Measurements from ENCODE around the gene TES. TPM values are rescaled to one million over a fixed set of nuclear protein-coding genes. Genes with fewer than 3 reads are reported as not detected.

Gene TES
- total and polyA plus RNA-seq, 2 of the 13 experiments (the other 11 are each of a cell fraction or from before 2014, with no cell fraction given) = 21.6 to 23.0 TPM

GRCh38 chr7:116298055-116298454, 87.7 kb downstream of the TES start:
- intact Hi-C loops (cut with micrococcal nuclease; ENCODE audit: unreplicated experiment) (no loop called here), in situ Hi-C loops (cut with HindIII; ENCODE audit: extremely low pct_ligation_motif_present, low pct_unique_long_range_greater_than_20kb) (no loop called here)
- BruUV-seq (replicated peaks) = no TSS peak
- Histone ChIP-seq H4K20me1 (ENCODE audit: insufficient read depth, low read length) (no peaks in the 10 kb centered on the region), H3K36me3 (replicated peaks in 1 of 2; ENCODE audit: control insufficient read depth in 1 of 2, insufficient read depth in 2 of 2, low read length in 2 of 2) (no peaks in the 10 kb centered on the region), H3K27ac (ENCODE audit: extremely low read length, insufficient read depth, low read length) (no peak overlapping the region), H3K4me1 (ENCODE audit: insufficient read depth, low read length) (no peaks in the 10 kb centered on the region), H3K4me2 (ENCODE audit: low read depth, low read length) (no peak overlapping the region), H3K27me3 (ENCODE audit: control insufficient read depth in 1 of 2, insufficient read depth in 2 of 2, low read length in 2 of 2) (no peaks in the 10 kb centered on the region), H3K9ac (ENCODE audit: insufficient read depth, low read depth, low read length) (no peak overlapping the region), H3K9me3 (ENCODE audit: low read length) (no peaks in the 10 kb centered on the region), H2AFZ (ENCODE audit: low read length) (no peak overlapping the region), H3K4me3 (replicated peaks in 1 of 3; ENCODE audit: insufficient read depth in 1 of 3, low read depth in 2 of 3, low read length in 3 of 3) (no peak overlapping the region), H3K79me2 (ENCODE audit: insufficient read depth, low read length) (no peaks in the 10 kb centered on the region)
- CTCF ChIA-PET (ENCODE audit: low intra/inter-chr PET ratio, low total read pairs) = no interaction called here
- DNase-seq (ENCODE audit: low spot score) (no peak), ATAC-seq (no peak), FAIRE-seq (no peak)
- TF ChIP-seq MAFK (conservative IDR thresholded peaks at IDR 0.05 in 1 of 2, IDR thresholded peaks at IDR 0.05 in 1 of 2; ENCODE audit: low read length in 2 of 2) = no peak
- TF ChIP-seq, protein P1, sequence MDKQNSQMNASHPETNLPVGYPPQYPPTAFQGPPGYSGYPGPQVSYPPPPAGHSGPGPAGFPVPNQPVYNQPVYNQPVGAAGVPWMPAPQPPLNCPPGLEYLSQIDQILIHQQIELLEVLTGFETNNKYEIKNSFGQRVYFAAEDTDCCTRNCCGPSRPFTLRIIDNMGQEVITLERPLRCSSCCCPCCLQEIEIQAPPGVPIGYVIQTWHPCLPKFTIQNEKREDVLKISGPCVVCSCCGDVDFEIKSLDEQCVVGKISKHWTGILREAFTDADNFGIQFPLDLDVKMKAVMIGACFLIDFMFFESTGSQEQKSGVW (CRISPR knock-in tag; IDR thresholded peaks at IDR 0.05; ENCODE audit: borderline replicate concordance) = no peak
- TF ChIP-seq, protein P2, sequence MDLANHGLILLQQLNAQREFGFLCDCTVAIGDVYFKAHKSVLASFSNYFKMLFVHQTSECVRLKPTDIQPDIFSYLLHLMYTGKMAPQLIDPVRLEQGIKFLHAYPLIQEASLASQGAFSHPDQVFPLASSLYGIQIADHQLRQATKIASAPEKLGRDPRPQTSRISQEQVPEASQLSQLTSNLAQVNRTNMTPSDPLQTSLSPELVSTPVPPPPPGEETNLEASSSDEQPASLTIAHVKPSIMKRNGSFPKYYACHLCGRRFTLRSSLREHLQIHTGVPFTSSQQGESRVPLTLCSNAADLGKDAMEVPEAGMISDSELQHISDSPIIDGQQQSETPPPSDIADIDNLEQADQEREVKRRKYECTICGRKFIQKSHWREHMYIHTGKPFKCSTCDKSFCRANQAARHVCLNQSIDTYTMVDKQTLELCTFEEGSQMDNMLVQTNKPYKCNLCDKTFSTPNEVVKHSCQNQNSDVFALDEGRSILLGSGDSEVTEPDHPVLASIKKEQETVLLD (CRISPR knock-in tag; IDR thresholded peaks at IDR 0.05; ENCODE audit: low read depth) = no peak
- no peak for TF ChIP-seq ZNF557 (CRISPR knock-in tag; IDR thresholded peaks at IDR 0.05)
- TF ChIP-seq TEF (CRISPR knock-in tag; IDR thresholded peaks at IDR 0.05) = no peak
- TF ChIP-seq ZNF20 (CRISPR knock-in tag; IDR thresholded peaks at IDR 0.05) = no peak
- no peak for TF ChIP-seq ZNF737 (CRISPR knock-in tag; IDR thresholded peaks at IDR 0.05; ENCODE audit: borderline replicate concordance)
- no peak for TF ChIP-seq ZBTB49 (CRISPR knock-in tag; IDR thresholded peaks at IDR 0.05; ENCODE audit: borderline replicate concordance)
- no peak for TF ChIP-seq HHEX (CRISPR knock-in tag; IDR thresholded peaks at IDR 0.05)
- 6% methylated on average over 1 of the region's 1 CpG for WGBS (ENCODE audit: low lambda C conversion rate)
- POLR2A ChIA-PET = no interaction called here

Data from HepG2 (cell line).